ENCODE data around the gene IGFBP3. TPM values are rescaled to one million over a fixed set of nuclear protein-coding genes. Genes with fewer than 3 reads are reported as not detected.
"Not testable (repeated sequence)": the region's sequence is repeated elsewhere in the genome, so short reads cannot be mapped to it uniquely, and the experiment has no call there.

IGFBP3 gene
- total RNA-seq, 1 donor from 2014 or later = 87.0 TPM

- H3K4me1 ChIP-seq = no peaks in the 10 kb centered on the region
- no peak overlapping the region for H3K27ac ChIP-seq
- H3K36me3 ChIP-seq = no peaks in the 10 kb centered on the region
- DNase-seq (no peak), ATAC-seq (no peak)
- TF ChIP-seq CTCF (IDR thresholded peaks at IDR 0.05) = no peak
- H3K9me3 ChIP-seq = no peaks in the 10 kb centered on the region
- intact Hi-C loops (cut with DNase I) = no loop called here
- no peaks in the 10 kb centered on the region for H3K27me3 ChIP-seq
- no peak overlapping the region for H3K4me3 ChIP-seq
These were observed 46.6 kb upstream of the IGFBP3 start for GRCh38 chr7:45967591-45968157.

- H3K9me3 ChIP-seq = no peaks in the 10 kb centered on the region
These were observed 41.8 kb upstream of the IGFBP3 start for GRCh38 chr7:45962861-45963260.

GRCh38 chr7:45957721-45958120, 36.6 kb upstream of the IGFBP3 start:
- no peaks in the 10 kb centered on the region for H3K27me3 ChIP-seq
- no peaks in the 10 kb centered on the region for H3K9me3 ChIP-seq
- ATAC-seq (no peak), DNase-seq (no peak)
- no peak for TF ChIP-seq CTCF (IDR thresholded peaks at IDR 0.05)
- no peak overlapping the region for H3K27ac ChIP-seq
- no peak overlapping the region for H3K4me3 ChIP-seq
- no peaks in the 10 kb centered on the region for H3K36me3 ChIP-seq
- H3K4me1 ChIP-seq = no peaks in the 10 kb centered on the region
- intact Hi-C loops (cut with DNase I) = no loop called here

More at GRCh38 chr7:45962861-45963260, 41.8 kb upstream of the IGFBP3 start:
- no peaks in the 10 kb centered on the region for H3K36me3 ChIP-seq
- H3K27ac ChIP-seq = no peak overlapping the region
- no peak for TF ChIP-seq CTCF (IDR thresholded peaks at IDR 0.05)
- H3K4me3 ChIP-seq = no peak overlapping the region
- intact Hi-C loops (cut with DNase I) = no loop called here
- no peaks in the 10 kb centered on the region for H3K27me3 ChIP-seq
- ATAC-seq (no peak), DNase-seq (no peak)
- no peaks in the 10 kb centered on the region for H3K4me1 ChIP-seq

- no peaks in the 10 kb centered on the region for H3K9me3 ChIP-seq
- intact Hi-C loops (cut with DNase I) = no loop called here
- no peak for ATAC-seq
- H3K36me3 ChIP-seq = no peaks in the 10 kb centered on the region
- DNase-seq = no peak
- H3K27me3 ChIP-seq = no peaks in the 10 kb centered on the region
- no peak overlapping the region for H3K27ac ChIP-seq
- no peak for TF ChIP-seq CTCF (IDR thresholded peaks at IDR 0.05)
- no peaks in the 10 kb centered on the region for H3K4me1 ChIP-seq
- H3K4me3 ChIP-seq = no peak overlapping the region
These were observed 34.2 kb upstream of the IGFBP3 start for GRCh38 chr7:45955286-45955685.

GRCh38 chr7:45953055-45953454, 32.0 kb upstream of the IGFBP3 start:
- H3K4me3 ChIP-seq; DNase-seq; H3K36me3 ChIP-seq; H3K27ac ChIP-seq; H3K9me3 ChIP-seq; intact Hi-C loops (cut with DNase I); H3K27me3 ChIP-seq; H3K4me1 ChIP-seq; ATAC-seq: not testable (repeated sequence)

- DNase-seq = no peak
- no peak for TF ChIP-seq CTCF (IDR thresholded peaks at IDR 0.05)
- H3K4me1 ChIP-seq = no peaks in the 10 kb centered on the region
- ATAC-seq = no peak
- intact Hi-C loops (cut with DNase I) = no loop called here
- H3K4me3 ChIP-seq = no peak overlapping the region
- no peaks in the 10 kb centered on the region for H3K36me3 ChIP-seq
- H3K9me3 ChIP-seq = no peaks in the 10 kb centered on the region
- H3K27ac ChIP-seq = no peak overlapping the region
- no peaks in the 10 kb centered on the region for H3K27me3 ChIP-seq
These were observed 23.0 kb upstream of the IGFBP3 start for GRCh38 chr7:45944058-45944457.
